ENCODE measurements around the gene HARS1. TPM values are rescaled to one million over a fixed set of nuclear protein-coding genes. Genes with fewer than 3 reads are reported as not detected.

Gene HARS1
- total and polyA plus RNA-seq, 2 of the 13 experiments (the other 11 are each of a cell fraction or from before 2014, with no cell fraction given), result 36.9 to 66.2 TPM

DNA sequence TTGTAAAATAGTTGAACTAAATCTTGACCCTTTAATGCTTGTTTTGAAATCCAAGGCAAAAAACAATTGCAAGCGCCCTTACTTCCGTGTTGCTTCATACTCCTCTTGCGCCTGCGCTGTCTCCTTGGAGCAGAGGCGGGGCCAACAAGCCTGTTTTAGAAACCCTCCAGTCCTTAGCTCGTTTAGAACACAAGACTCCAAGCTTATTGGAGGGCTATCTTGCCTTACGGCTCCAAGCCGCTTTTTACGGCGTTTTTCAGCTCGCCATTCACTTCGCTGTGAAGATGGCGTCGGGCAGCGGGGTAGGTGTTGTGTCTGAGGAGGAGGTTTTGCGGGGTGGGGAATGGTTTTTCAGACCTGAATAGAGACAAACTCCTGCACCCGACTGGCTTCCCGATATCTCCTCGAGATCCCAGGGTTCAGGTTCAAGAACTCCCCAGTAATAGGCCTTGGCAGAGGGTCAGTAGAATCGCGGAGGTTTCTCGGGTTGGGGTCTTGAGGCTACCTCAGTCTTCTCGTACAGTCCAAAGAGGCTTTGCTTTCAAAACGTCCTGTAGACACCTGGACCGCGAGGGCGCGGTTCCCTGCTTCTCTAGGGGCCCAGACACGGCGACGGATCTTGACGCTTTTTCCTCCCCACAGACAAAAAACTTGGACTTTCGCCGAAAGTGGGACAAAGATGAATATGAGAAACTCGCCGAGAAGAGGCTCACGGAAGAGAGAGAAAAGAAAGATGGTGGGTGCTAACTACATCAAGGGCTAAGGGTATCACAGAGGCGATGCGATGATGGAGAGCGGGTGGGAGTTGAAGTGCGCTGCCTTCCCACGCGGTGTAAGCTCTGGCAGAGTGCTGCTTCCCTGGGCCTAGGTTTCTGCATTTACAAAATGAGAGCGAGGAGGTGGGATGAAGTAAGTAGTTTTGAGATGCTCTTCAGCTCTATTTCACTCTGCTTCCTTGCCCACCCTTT is 9.3 kb upstream of the HARS1 start, which contains the start of gene ZMAT2 (continued):
- TF ChIP-seq CBX2 (IDR thresholded peaks at IDR 0.05; ENCODE audit: low read depth, low read length) (no peak), CBX2 (CRISPR knock-in tag; IDR thresholded peaks at IDR 0.05; ENCODE audit: low read depth) (no peak), YEATS2 (CRISPR knock-in tag; IDR thresholded peaks at IDR 0.05; ENCODE audit: borderline replicate concordance) (peak; percentile 83; the same call in 1 of the 2 replicates), SAFB2 (CRISPR knock-in tag; IDR thresholded peaks at IDR 0.05; ENCODE audit: borderline replicate concordance, low read depth) (no peak), ZNF619 (CRISPR knock-in tag; IDR thresholded peaks at IDR 0.05) (peak; percentile 49; the same call in 1 of the 2 replicates), KAT8 (CRISPR knock-in tag; IDR thresholded peaks at IDR 0.05) (peak; percentile 99), NCOA2 (CRISPR knock-in tag; IDR thresholded peaks at IDR 0.05) (0 out of 2 replicates have a peak, but pooled peaks have one; percentile 26), KMT2B (CRISPR knock-in tag; IDR thresholded peaks at IDR 0.05) (peak; percentile 90), FOSL2 (CRISPR knock-in tag; IDR thresholded peaks at IDR 0.05) (peak; percentile 40), ZNF672 (CRISPR knock-in tag; IDR thresholded peaks at IDR 0.05) (no peak), ZNF709 (CRISPR knock-in tag; IDR thresholded peaks at IDR 0.05) (peak; percentile 64; the same call in 1 of the 2 replicates), ZNF232 (CRISPR knock-in tag; IDR thresholded peaks at IDR 0.05; ENCODE audit: borderline replicate concordance) (peak; percentile 36; the same call in 1 of the 2 replicates)
- TF ChIP-seq, protein P1, sequence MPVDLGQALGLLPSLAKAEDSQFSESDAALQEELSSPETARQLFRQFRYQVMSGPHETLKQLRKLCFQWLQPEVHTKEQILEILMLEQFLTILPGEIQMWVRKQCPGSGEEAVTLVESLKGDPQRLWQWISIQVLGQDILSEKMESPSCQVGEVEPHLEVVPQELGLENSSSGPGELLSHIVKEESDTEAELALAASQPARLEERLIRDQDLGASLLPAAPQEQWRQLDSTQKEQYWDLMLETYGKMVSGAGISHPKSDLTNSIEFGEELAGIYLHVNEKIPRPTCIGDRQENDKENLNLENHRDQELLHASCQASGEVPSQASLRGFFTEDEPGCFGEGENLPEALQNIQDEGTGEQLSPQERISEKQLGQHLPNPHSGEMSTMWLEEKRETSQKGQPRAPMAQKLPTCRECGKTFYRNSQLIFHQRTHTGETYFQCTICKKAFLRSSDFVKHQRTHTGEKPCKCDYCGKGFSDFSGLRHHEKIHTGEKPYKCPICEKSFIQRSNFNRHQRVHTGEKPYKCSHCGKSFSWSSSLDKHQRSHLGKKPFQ (CRISPR knock-in tag; IDR thresholded peaks at IDR 0.05; ENCODE audit: insufficient replicate concordance), result no peak
- TF ChIP-seq, protein P2, sequence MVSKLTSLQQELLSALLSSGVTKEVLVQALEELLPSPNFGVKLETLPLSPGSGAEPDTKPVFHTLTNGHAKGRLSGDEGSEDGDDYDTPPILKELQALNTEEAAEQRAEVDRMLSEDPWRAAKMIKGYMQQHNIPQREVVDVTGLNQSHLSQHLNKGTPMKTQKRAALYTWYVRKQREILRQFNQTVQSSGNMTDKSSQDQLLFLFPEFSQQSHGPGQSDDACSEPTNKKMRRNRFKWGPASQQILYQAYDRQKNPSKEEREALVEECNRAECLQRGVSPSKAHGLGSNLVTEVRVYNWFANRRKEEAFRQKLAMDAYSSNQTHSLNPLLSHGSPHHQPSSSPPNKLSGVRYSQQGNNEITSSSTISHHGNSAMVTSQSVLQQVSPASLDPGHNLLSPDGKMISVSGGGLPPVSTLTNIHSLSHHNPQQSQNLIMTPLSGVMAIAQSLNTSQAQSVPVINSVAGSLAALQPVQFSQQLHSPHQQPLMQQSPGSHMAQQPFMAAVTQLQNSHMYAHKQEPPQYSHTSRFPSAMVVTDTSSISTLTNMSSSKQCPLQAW (CRISPR knock-in tag; IDR thresholded peaks at IDR 0.05), result peak; percentile 73; the same call in 1 of the 2 replicates
- TF ChIP-seq, protein P3, sequence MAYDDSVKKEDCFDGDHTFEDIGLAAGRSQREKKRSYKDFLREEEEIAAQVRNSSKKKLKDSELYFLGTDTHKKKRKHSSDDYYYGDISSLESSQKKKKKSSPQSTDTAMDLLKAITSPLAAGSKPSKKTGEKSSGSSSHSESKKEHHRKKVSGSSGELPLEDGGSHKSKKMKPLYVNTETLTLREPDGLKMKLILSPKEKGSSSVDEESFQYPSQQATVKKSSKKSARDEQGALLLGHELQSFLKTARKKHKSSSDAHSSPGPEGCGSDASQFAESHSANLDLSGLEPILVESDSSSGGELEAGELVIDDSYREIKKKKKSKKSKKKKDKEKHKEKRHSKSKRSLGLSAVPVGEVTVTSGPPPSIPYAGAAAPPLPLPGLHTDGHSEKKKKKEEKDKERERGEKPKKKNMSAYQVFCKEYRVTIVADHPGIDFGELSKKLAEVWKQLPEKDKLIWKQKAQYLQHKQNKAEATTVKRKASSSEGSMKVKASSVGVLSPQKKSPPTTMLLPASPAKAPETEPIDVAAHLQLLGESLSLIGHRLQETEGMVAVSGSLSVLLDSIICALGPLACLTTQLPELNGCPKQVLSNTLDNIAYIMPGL (CRISPR knock-in tag; IDR thresholded peaks at IDR 0.05; ENCODE audit: borderline replicate concordance in 1 of 2, low read depth in 1 of 2), result peak in 1 of 2 experiments; percentile 70; a peak in 2 of 4 replicates
- TF ChIP-seq, protein P4, sequence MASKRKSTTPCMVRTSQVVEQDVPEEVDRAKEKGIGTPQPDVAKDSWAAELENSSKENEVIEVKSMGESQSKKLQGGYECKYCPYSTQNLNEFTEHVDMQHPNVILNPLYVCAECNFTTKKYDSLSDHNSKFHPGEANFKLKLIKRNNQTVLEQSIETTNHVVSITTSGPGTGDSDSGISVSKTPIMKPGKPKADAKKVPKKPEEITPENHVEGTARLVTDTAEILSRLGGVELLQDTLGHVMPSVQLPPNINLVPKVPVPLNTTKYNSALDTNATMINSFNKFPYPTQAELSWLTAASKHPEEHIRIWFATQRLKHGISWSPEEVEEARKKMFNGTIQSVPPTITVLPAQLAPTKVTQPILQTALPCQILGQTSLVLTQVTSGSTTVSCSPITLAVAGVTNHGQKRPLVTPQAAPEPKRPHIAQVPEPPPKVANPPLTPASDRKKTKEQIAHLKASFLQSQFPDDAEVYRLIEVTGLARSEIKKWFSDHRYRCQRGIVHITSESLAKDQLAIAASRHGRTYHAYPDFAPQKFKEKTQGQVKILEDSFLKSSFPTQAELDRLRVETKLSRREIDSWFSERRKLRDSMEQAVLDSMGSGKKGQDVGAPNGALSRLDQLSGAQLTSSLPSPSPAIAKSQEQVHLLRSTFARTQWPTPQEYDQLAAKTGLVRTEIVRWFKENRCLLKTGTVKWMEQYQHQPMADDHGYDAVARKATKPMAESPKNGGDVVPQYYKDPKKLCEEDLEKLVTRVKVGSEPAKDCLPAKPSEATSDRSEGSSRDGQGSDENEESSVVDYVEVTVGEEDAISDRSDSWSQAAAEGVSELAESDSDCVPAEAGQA (IDR thresholded peaks at IDR 0.05; ENCODE audit: low read depth), result peak; percentile 44; the same call in 1 of the 2 replicates
- TF ChIP-seq, protein P4 (CRISPR knock-in tag; IDR thresholded peaks at IDR 0.05; ENCODE audit: borderline replicate concordance), result no peak
